GM12892 (cell line): ENCODE measurements around the gene SLC25A22.

Source experiments
- POLR2A ChIP-seq: IDR thresholded peaks from 2 replicates; pipeline ENCODE4 v1.6.1; 2011; ENCODE audit warnings: low read depth, low read length, control low read depth
- POLR2AphosphoS5 ChIP-seq: IDR thresholded peaks from 2 replicates; pipeline ENCODE4 v1.6.1; 2011; ENCODE audit warnings: low read depth, low read length, control low read depth

- TF ChIP-seq POLR2A (no peak), POLR2AphosphoS5 (no peak)
Measured at GRCh38 chr11:760236-760635, 37.8 kb downstream of the SLC25A22 start.
